ENCODE measurements around the gene RSU1.

The RSU1 gene

DNA sequence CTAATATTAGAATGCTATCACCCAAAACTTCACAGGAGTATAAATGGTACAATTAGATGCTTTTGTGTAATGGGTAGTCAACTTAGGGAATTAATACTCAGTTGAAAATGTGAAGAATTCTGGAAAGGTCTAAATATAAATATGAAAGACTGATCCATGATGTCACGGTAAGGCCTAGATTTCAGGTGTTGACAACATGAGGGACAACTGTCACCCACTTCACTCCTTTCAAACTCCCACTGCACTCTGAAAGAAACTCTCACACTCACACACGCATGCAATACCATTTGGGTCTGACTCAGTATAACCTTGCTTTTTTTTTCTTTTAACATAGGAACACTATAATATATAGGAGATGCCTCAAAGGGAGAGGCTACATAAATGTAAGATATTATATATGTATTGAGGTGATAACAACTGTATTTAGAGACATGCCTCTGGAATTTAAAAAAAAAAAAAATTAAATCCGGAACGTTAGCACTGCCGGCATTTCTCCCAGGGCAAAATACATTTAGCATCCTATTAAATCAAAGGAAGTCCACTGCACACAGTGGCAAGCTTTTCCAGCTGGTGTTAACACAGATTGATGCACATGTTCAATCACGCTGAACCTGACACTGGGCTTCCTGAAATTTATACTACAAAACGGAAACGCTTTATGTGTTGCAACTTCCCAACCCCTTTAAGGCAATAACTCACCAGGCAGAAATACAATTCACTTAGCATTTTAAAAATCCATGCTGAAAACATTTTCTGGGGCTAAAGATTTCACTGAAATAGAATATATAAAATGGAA is 74.9 kb downstream of the RSU1 start:
- H3K4me3 ChIP-seq (ENCODE audit: control insufficient read depth, low read depth, low read length) = no peak overlapping the region
- no peak for DNase-seq (ENCODE audit: low read depth)
- TF ChIP-seq CTCF (IDR thresholded peaks at IDR 0.05; ENCODE audit: control insufficient read depth, insufficient read depth, low read depth, low read length, missing control alignments) = no peak

DNA sequence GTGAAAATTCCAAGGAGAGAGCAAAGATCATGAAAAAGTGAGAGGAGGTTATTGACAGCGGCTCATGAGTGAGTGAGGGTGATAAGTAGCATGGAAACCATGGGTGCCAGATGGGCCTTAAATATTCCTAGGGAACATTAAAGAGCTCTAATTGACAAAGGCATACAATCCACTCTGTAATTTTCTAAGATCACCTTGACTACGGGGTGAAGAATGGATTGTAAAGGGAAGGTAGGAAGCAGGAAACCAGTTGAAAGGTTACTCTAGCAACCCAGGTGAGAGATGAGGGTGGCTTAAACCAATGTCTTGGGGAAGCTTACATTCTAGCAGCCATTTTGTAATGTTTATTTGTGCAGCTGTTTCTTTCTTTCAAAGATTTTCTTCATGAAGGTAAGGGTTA is 75.7 kb downstream of the RSU1 start:
- no peak for TF ChIP-seq CTCF (IDR thresholded peaks at IDR 0.05; ENCODE audit: control insufficient read depth, insufficient read depth, low read depth, low read length, missing control alignments)
- no peak for DNase-seq (ENCODE audit: low read depth)
- no peak overlapping the region for H3K4me3 ChIP-seq (ENCODE audit: control insufficient read depth, low read depth, low read length)

DNA sequence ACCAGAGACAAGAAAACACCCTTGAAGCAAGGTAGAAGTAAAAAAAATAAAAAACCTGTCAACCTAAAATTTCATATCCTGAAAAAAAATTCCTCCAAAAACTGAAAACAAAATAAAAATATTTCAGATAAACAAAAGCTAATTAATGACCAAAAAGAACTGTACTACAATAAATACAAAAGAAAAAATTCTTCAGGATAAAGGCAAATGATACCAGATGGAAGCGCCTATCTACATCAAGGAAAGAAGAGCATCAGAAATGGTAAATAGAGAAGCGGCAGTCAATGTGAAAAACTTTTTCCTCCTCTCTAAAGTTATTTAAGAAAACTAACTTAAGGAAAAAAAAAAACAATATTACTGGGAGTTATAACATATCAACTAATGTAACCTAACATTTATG is 79.8 kb downstream of the RSU1 start:
- no peak for DNase-seq (ENCODE audit: low read depth)
- no peak for TF ChIP-seq CTCF (IDR thresholded peaks at IDR 0.05; ENCODE audit: control insufficient read depth, insufficient read depth, low read depth, low read length, missing control alignments)
- H3K4me3 ChIP-seq (ENCODE audit: control insufficient read depth, low read depth, low read length) = no peak overlapping the region

DNA sequence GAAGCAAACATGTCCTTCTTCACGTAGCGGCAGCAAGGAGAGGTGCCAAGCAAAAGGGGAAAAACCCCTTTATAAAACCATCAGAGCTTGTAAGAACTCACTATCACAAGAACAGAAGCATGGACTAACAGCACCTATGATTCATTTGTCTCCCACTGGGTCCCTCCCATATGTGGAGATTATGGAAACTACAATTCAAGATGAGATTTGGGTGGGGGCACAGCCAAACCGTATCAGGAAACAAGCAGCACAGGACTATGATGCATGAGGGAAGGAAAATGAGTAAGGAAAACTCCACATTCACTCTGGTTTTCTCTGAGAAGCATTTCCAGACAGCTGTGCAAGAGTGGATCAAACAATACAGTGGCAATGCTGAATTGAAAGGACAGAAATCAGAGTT is 81.6 kb downstream of the RSU1 start:
- no peak for TF ChIP-seq CTCF (IDR thresholded peaks at IDR 0.05; ENCODE audit: control insufficient read depth, insufficient read depth, low read depth, low read length, missing control alignments)
- H3K4me3 ChIP-seq (ENCODE audit: control insufficient read depth, low read depth, low read length) = no peak overlapping the region
- no peak for DNase-seq (ENCODE audit: low read depth)

DNA sequence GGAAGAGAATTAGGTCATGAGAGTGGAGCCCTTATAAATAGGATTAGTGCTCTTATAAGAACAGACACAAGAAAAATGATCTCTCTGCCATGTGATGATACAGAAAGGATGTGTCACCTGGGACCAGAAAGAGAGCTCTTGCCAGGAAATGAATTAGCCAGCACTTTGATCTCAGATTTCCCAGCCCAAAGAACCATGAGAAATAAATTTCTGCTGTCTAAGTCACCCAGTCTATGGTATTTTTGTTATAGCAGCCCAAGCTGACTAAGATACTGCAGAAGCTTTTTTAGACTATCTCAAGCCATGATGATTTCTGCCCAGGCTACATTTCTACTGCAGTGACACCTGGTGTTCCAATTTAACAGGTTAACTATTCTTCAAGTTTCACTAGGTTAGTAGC is 84.8 kb downstream of the RSU1 start:
- H3K4me3 ChIP-seq (ENCODE audit: control insufficient read depth, low read depth, low read length) = no peak overlapping the region
- no peak for TF ChIP-seq CTCF (IDR thresholded peaks at IDR 0.05; ENCODE audit: control insufficient read depth, insufficient read depth, low read depth, low read length, missing control alignments)
- DNase-seq (ENCODE audit: low read depth) = no peak

DNA sequence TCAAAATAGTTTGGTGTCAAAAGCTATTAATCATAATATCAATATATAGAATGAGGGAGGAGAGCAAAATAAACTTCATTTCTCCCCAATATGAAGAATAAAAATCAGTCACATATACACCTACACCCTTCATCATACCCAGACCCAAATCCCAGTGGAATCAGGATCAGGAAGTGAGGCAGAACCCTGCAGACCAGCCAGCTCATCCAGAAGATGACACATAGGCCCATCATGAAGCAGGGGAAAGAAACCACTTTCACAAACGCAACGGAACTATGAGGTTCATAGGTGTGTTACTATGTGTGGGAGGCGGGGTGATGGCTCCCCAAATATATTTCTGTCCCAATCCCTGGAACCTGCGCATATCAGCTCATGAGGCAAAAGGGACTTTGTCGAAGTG is 89.0 kb downstream of the RSU1 start:
- TF ChIP-seq CTCF (IDR thresholded peaks at IDR 0.05; ENCODE audit: control insufficient read depth, insufficient read depth, low read depth, low read length, missing control alignments) = no peak
- DNase-seq (ENCODE audit: low read depth) = no peak
- H3K4me3 ChIP-seq (ENCODE audit: control insufficient read depth, low read depth, low read length) = no peak overlapping the region
